HepG2 (cell line): ENCODE data around the gene CEBPB. TPM values are rescaled to one million over a fixed set of nuclear protein-coding genes. Genes with fewer than 3 reads are reported as not detected.
A peak's percentile ranks its signal among the peaks of the same experiment; 100 is the strongest.

ENCODE experiments used
- CCAR2 ChIP-seq: fragments of 200-400 bp; formaldehyde crosslinking; optimal IDR thresholded peaks from 2 replicates; pipeline ENCODE3; 2018; ENCODE audit warnings: low read depth, mild to moderate bottlenecking, low read length, moderate library complexity
- DMTF1 ChIP-seq: sonication (generic); formaldehyde crosslinking; IDR thresholded peaks from 2 replicates; pipeline ENCODE4 v1.4.0; 2020; ENCODE audit warnings: mild to moderate bottlenecking, missing genetic modification reagents
- EEA1 ChIP-seq: sonication (generic); formaldehyde crosslinking; IDR thresholded peaks from 2 replicates; pipeline ENCODE4 v1.5.1; 2020; ENCODE audit warnings: mild to moderate bottlenecking, missing genetic modification reagents, borderline replicate concordance
- ETS1 ChIP-seq: sonication (generic); formaldehyde crosslinking; IDR thresholded peaks from 2 replicates; pipeline ENCODE4 v1.4.0; 2020; ENCODE audit warnings: missing genetic modification reagents
- GATAD1 ChIP-seq: IDR thresholded peaks from 2 replicates; pipeline ENCODE4 v1.6.1; 2016; ENCODE audit warnings: missing genetic modification reagents, missing compliant biosample characterization
- GTF2F1 ChIP-seq: fragments of 150-350 bp; IDR thresholded peaks from 2 replicates; pipeline ENCODE4 v1.6.1; 2014; ENCODE audit warnings: low read length
- GTF3A ChIP-seq: sonication (generic); formaldehyde crosslinking; conservative IDR thresholded peaks from 2 replicates; pipeline ENCODE4 v1.4.0; 2020; ENCODE audit warnings: mild to moderate bottlenecking, missing genetic modification reagents
- NFKBIZ ChIP-seq: IDR thresholded peaks from 2 replicates; pipeline ENCODE4 v1.6.1; 2018; ENCODE audit warnings: missing genetic modification reagents, missing compliant biosample characterization
- PRMT3 ChIP-seq: sonication (generic); formaldehyde crosslinking; IDR thresholded peaks from 2 replicates; pipeline ENCODE4 v1.8.1; 2022; ENCODE audit warnings: low read depth, mild to moderate bottlenecking, moderate library complexity, missing genetic modification reagents, borderline replicate concordance
- RFXAP ChIP-seq: sonication (generic); formaldehyde crosslinking; IDR thresholded peaks from 2 replicates; pipeline ENCODE4 v1.4.0; 2020; ENCODE audit warnings: missing genetic modification reagents, borderline replicate concordance
- STAT6 ChIP-seq: sonication (generic); formaldehyde crosslinking; IDR thresholded peaks from 2 replicates; pipeline ENCODE4 v1.4.0; 2020; ENCODE audit warnings: missing genetic modification reagents, mild to moderate bottlenecking, borderline replicate concordance
- TBX2 ChIP-seq: sonication (generic); formaldehyde crosslinking; IDR thresholded peaks from 2 replicates; pipeline ENCODE4 v1.5.0; 2020; ENCODE audit warnings: missing genetic modification reagents, mild to moderate bottlenecking, borderline replicate concordance
- TIGD3 ChIP-seq: sonication (generic); formaldehyde crosslinking; IDR thresholded peaks from 2 replicates; pipeline ENCODE4 v1.5.1; 2020; ENCODE audit warnings: mild to moderate bottlenecking, missing genetic modification reagents, borderline replicate concordance
- YY1 ChIP-seq: IDR thresholded peaks from 2 replicates; pipeline ENCODE4 v1.6.1; 2011; ENCODE audit warnings: low read length, low read depth, moderate library complexity, mild to moderate bottlenecking; ENCODE audit not compliant: insufficient read depth, insufficient replicate concordance
- ZBTB8A ChIP-seq: sonication (generic); formaldehyde crosslinking; IDR thresholded peaks from 2 replicates; pipeline ENCODE4 v1.4.0; 2020; ENCODE audit warnings: mild to moderate bottlenecking, low read depth, missing genetic modification reagents, borderline replicate concordance
- ZMYM3 ChIP-seq: sonication (generic); formaldehyde crosslinking; IDR thresholded peaks from 2 replicates; pipeline ENCODE4 v1.5.1; 2020; ENCODE audit warnings: mild to moderate bottlenecking, missing genetic modification reagents
- ZNF383 ChIP-seq: sonication (generic); formaldehyde crosslinking; IDR thresholded peaks from 2 replicates; pipeline ENCODE4 v1.4.0; 2020; ENCODE audit warnings: missing genetic modification reagents, mild to moderate bottlenecking, borderline replicate concordance
- ZNF460 ChIP-seq: sonication (generic); formaldehyde crosslinking; IDR thresholded peaks from 2 replicates; pipeline ENCODE4 v1.5.1; 2020; ENCODE audit warnings: missing genetic modification reagents, mild to moderate bottlenecking, borderline replicate concordance
- ZNF766 ChIP-seq: sonication (generic); formaldehyde crosslinking; IDR thresholded peaks from 2 replicates; pipeline ENCODE4 v1.5.0; 2020; ENCODE audit warnings: missing genetic modification reagents, borderline replicate concordance
- polyA plus RNA-seq, 8 experiments: library from polyadenylated mRNA; depleted of rRNA in 3 of 8; stranded (reverse) in 7 of 8; unstranded in 1 of 8; fragments of >200 nt; fragmentation: Illumina TruSeq in 4 of 8; extraction: Trizol in 4 of 8; gene quantifications; 2 replicates each; pipeline versions ENCODE4 v1.2.1 to v1.2.3, GENCODE V29; 2011 to 2016; ENCODE audit warnings: low read depth in 4 of 8, missing spikeins in 1 of 8, mixed read lengths in 1 of 8; ENCODE audit not compliant: insufficient read depth in 1 of 8
- total RNA-seq, 5 experiments: library from RNA; depleted of rRNA; stranded (reverse); fragments of >200 nt; fragmentation: Illumina TruSeq; extraction: Trizol; gene quantifications; 2 replicates each; pipeline ENCODE4 v1.2.3, GENCODE V29; 2016; ENCODE audit warnings: low read depth in 1 of 5

CEBPB gene
- total and polyA plus RNA-seq, 2 of the 13 experiments (the other 11 are each of a cell fraction or from before 2014, with no cell fraction given): 18.5 to 28.2 TPM

GRCh38 chr20:50152394-50153152, 38.1 kb upstream of the CEBPB start (continued):
- TF ChIP-seq ZMYM3 (CRISPR knock-in tag) (0 out of 2 replicates have a peak, but pooled peaks have one; percentile 32), NFKBIZ (CRISPR knock-in tag) (no peak), YY1 (no peak), TIGD3 (0 out of 2 replicates have a peak, but pooled peaks have one; percentile 80), TBX2 (CRISPR knock-in tag) (no peak), ZBTB8A (CRISPR knock-in tag) (no peak), CCAR2 (no peak), ZNF460 (CRISPR knock-in tag) (no peak), EEA1 (CRISPR knock-in tag) (no peak), GTF3A (CRISPR knock-in tag) (no peak), RFXAP (CRISPR knock-in tag) (no peak), GTF2F1 (no peak), ETS1 (CRISPR knock-in tag) (no peak), STAT6 (no peak), GATAD1 (CRISPR knock-in tag) (0 out of 2 replicates have a peak, but pooled peaks have one; percentile 16), DMTF1 (no peak), ZNF383 (no peak), ZNF766 (CRISPR knock-in tag) (no peak), PRMT3 (CRISPR knock-in tag) (no peak)
